Measurements from ENCODE around the gene TMEM203. TPM values are rescaled to one million over a fixed set of nuclear protein-coding genes. Genes with fewer than 3 reads are reported as not detected.

Gene TMEM203
- total RNA-seq, 1 experiment from 2014 or later = 36.4 TPM

DNA sequence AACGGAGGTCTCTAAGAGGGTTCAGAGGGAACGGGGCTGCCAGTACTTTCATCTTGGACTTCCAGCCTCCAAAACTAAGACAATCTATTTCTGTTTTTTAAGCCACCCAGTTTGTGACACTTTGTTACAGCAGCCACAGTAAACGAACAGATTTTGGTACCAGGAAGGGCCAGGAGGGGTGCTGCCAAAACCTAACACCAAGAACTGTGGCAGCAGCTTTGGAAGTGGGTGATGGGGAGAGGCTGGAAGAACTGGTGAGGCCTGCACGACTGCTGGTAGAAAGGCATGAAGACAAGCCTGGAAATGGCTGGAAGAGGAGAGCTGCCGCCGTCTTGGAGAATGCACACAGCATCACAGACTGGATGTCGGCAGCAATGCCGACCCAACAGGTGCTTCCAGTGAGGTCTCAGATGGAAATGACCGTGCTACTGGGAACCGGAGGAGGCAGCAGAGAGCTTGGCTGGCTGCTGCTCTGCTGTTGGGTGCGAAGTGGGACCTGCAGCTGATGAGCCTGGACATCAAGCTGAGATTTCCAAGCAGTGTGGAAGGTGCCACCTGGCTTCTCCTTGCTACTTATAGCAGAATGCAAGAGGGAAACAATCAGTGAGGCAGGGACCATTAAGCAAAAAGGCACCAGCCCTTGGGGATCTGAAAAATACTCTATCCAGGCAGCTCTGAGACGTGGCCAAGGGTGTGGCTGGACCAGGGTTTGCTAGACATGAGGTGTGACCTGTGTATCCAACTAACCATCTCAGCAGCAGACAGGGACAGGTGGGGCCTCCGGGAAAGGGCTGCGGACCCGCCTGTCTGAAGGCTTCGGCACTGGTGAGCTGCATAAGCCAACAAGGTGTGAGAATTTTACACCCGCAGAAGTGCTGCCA, 28.9 kb downstream of the TMEM203 start:
- ChIA-PET POLR2A (ENCODE audit: unreplicated experiment) (interaction anchor here (0.6 kb wide), 1 partner anchor 26 kb away, joined by 27 read pairs; no protein-coding TSS in a partner anchor), CTCF (no interaction called here)
- ATAC-seq (peak; percentile 74), DNase-seq (peak; percentile 53)
- intact Hi-C loops (cut with micrococcal nuclease) = no loop called here
- Histone ChIP-seq H3K4me1 (ENCODE audit: insufficient read depth, low read length) (no peaks in the 10 kb centered on the region), H4K20me1 (ENCODE audit: low read length) (no peaks in the 10 kb centered on the region), H2AFZ (ENCODE audit: low read length) (no peak overlapping the region), H3K4me2 (ENCODE audit: low read length) (no peak overlapping the region), H3F3A (ENCODE audit: low read length, unreplicated experiment) (no peaks in the 10 kb centered on the region), H3K9ac (ENCODE audit: low read length) (no peak overlapping the region), H3K9me2 (replicated peaks; ENCODE audit: low read length) (no peaks in the 10 kb centered on the region), H3K27ac (ENCODE audit: low read length) (no peak overlapping the region), H3K4me3 (ENCODE audit: low read length) (no peak overlapping the region), H3K36me3 (ENCODE audit: low read depth, low read length) (no peaks in the 10 kb centered on the region), H3K79me2 (ENCODE audit: low read length) (no peaks in the 10 kb centered on the region), H3K9me3 (ENCODE audit: low read length) (no peaks in the 10 kb centered on the region), H3K27me3 (ENCODE audit: low read length) (no peaks in the 10 kb centered on the region)
- no TSS peak for BruUV-seq (replicated peaks)
- TF ChIP-seq CTCF (conservative IDR thresholded peaks at IDR 0.05; ENCODE audit: low read depth, low read length) = peak; percentile 60
- TF ChIP-seq EZH2 (IDR thresholded peaks at IDR 0.05; ENCODE audit: low read length, unreplicated experiment) = no peak
- no peak for TF ChIP-seq EZH2phosphoT487 (IDR thresholded peaks at IDR 0.05; ENCODE audit: borderline replicate concordance, low read length)

GRCh38 chr9:137175345-137175961, 30.0 kb downstream of the TMEM203 start:
- POLR2A ChIA-PET (ENCODE audit: unreplicated experiment) = no interaction called here
- TF ChIP-seq EZH2 (IDR thresholded peaks at IDR 0.05; ENCODE audit: low read length, unreplicated experiment) (no peak), EZH2phosphoT487 (IDR thresholded peaks at IDR 0.05; ENCODE audit: borderline replicate concordance, low read length) (no peak), CTCF (conservative IDR thresholded peaks at IDR 0.05; ENCODE audit: low read depth, low read length) (no peak)
- intact Hi-C loops (cut with micrococcal nuclease) = no loop called here
- ATAC-seq = no peak
- DNase-seq = no peak
- H3K9ac ChIP-seq (ENCODE audit: low read length) = no peak overlapping the region
- H3K4me1 ChIP-seq (ENCODE audit: insufficient read depth, low read length) = no peaks in the 10 kb centered on the region
- no peaks in the 10 kb centered on the region for H3K36me3 ChIP-seq (ENCODE audit: low read depth, low read length)
- no peak overlapping the region for H3K4me3 ChIP-seq (ENCODE audit: low read length)
- BruUV-seq (replicated peaks) = no TSS peak
- no peaks in the 10 kb centered on the region for H3K9me2 ChIP-seq (replicated peaks; ENCODE audit: low read length)
- no peaks in the 10 kb centered on the region for H3F3A ChIP-seq (ENCODE audit: low read length, unreplicated experiment)
- no peak overlapping the region for H3K4me2 ChIP-seq (ENCODE audit: low read length)
- CTCF ChIA-PET = no interaction called here
- no peaks in the 10 kb centered on the region for H3K27me3 ChIP-seq (ENCODE audit: low read length)
- no peaks in the 10 kb centered on the region for H4K20me1 ChIP-seq (ENCODE audit: low read length)
- no peak overlapping the region for H2AFZ ChIP-seq (ENCODE audit: low read length)
- no peaks in the 10 kb centered on the region for H3K9me3 ChIP-seq (ENCODE audit: low read length)
- H3K27ac ChIP-seq (ENCODE audit: low read length) = no peak overlapping the region
- no peaks in the 10 kb centered on the region for H3K79me2 ChIP-seq (ENCODE audit: low read length)

Data from PC-3 (cell line).